Mucosa of stomach (tissue), 1 donor: ENCODE measurements around the gene FER.

Experiments
- H3K27me3 ChIP-seq: one replicate; pipeline ENCODE4 v1.7.0; 2013; ENCODE audit warnings: mild to moderate bottlenecking, low read length; ENCODE audit not compliant: control insufficient read depth, insufficient read depth
- H3K36me3 ChIP-seq: one replicate; pipeline ENCODE4 v1.7.0; 2013; ENCODE audit warnings: low read length; ENCODE audit not compliant: control insufficient read depth, insufficient read depth
- H3K4me1 ChIP-seq: one replicate; pipeline ENCODE4 v1.7.0; 2013; ENCODE audit warnings: mild to moderate bottlenecking, low read length; ENCODE audit not compliant: control insufficient read depth, insufficient read depth
- H3K4me3 ChIP-seq: one replicate; pipeline ENCODE4 v1.7.0; 2013; ENCODE audit warnings: low read length
- H3K9ac ChIP-seq: one replicate; pipeline ENCODE4 v1.7.0; 2013; ENCODE audit warnings: mild to moderate bottlenecking, low read length, moderate library complexity
- H3K9me3 ChIP-seq: one replicate; pipeline ENCODE4 v1.7.0; 2013; ENCODE audit warnings: mild to moderate bottlenecking, low read length, moderate library complexity; ENCODE audit not compliant: control insufficient read depth
- donor health status: Pancreatic carcinoma.

Gene FER

DNA sequence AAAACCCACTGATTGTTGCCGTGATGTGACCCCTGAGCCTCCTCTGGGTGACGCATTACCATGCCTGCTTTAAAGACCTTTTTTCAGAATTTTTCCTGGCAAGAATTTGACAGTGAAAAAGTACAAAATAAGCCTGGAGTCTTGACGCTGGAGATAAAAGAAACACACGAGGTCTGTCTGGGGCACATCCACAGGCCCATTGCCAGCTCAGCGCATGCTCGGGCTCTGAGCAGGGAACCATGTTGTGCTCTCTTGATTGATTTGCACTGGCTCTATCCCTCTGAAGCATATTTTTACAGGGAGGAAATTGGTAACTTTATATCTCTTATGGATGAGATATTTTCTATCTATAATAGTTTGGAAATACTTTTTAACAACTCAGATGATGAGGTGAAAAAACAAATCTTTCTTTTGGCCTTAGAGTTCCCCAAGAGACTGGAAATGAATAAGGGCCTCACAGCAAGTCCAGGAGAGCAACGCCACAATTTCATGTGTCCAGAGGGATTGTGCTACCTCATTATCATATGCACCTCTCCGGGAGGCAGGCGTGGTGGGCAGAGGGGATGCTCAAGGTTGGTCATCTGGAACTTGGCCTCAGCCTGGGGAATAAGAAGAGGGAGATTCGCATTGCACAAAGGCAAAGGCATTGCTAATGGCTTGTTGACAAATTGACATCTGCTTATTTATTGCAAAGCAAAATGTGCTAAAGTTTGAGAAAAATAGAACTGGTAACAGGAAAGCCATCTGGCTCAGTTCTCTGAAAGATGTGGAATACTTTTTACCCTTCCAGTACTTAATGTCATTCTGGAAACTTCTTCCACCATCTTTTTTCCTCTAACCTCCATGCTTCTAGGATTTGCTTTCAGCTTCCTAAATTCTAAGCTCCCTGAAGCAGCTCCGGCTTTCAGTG is 478.3 kb downstream of the FER start:
- H3K27me3 ChIP-seq, result no peaks in the 10 kb centered on the region
- no peak overlapping the region for H3K9ac ChIP-seq
- no peaks in the 10 kb centered on the region for H3K36me3 ChIP-seq
- no peaks in the 10 kb centered on the region for H3K4me1 ChIP-seq
- no peak overlapping the region for H3K4me3 ChIP-seq
- H3K9me3 ChIP-seq, result no peaks in the 10 kb centered on the region

DNA sequence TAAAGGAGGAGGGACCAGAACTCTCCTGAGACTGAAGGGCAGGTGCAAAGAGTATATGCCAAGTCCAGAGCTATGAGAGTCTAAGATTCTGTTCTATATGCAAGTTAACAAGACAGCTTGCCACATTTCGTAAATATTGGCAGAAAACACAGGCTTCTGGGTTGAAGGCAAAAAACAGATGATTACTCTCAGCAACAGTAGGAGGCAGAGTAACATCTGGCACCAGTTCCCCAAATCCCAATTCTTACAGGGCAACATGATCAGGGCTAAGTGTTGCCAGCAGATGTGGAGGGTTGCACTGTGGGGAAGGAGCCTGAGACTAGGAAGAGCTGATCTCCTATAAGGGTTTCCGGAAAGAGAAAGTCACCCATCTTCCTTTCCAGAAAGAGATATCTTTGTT is 482.7 kb downstream of the FER start:
- H3K27me3 ChIP-seq, result no peaks in the 10 kb centered on the region
- H3K36me3 ChIP-seq, result no peaks in the 10 kb centered on the region
- H3K9me3 ChIP-seq, result no peaks in the 10 kb centered on the region
- no peak overlapping the region for H3K4me3 ChIP-seq
- no peaks in the 10 kb centered on the region for H3K4me1 ChIP-seq
- no peak overlapping the region for H3K9ac ChIP-seq

DNA sequence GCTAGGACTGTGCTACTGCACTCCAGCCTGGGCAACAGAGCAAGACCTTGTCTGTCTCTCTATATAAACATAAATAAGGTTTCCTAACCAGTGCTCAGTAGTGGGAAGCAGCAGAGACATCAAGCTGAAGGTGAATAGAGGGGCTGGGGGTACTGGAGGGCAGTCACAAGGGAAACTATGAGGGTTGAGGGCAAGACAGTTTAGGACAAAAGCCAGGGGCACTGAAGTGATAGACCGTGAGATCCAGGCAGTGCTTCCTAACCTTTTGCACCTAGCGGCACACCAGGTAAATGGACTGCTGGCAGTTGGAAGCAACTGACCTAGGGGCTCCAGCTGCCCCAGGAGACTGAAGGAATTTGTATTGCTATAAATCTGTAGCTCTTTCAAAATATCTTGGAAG is 483.6 kb downstream of the FER start:
- Histone ChIP-seq H3K36me3 (no peaks in the 10 kb centered on the region), H3K4me1 (no peaks in the 10 kb centered on the region)

DNA sequence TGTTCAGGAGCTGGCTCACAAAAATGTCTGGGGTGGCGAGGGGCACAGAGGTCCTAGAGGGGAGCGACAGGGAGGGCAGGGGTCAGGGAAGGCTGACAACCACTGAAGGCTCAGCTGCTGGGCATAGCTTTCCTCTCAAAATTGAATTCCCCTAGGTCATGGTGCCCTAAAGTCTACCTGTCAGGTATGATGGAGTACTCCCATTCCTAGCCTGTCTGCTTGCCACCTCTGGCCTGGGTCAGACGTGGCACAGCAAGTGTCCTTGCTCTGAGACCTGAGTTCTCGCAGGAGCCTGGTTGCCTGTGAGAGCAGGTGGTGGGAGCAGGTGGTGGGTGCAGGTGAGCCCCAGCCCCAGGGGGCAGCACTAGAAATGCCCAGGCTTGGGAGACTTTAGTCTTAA is 486.7 kb downstream of the FER start:
- H3K4me3 ChIP-seq, result no peak overlapping the region
- no peak overlapping the region for H3K9ac ChIP-seq
- H3K4me1 ChIP-seq, result no peaks in the 10 kb centered on the region
- no peaks in the 10 kb centered on the region for H3K36me3 ChIP-seq
- no peaks in the 10 kb centered on the region for H3K27me3 ChIP-seq
- no peaks in the 10 kb centered on the region for H3K9me3 ChIP-seq

More for the DNA sequence above, 483.6 kb downstream of the FER start:
- no peak overlapping the region for H3K4me3 ChIP-seq
- H3K9me3 ChIP-seq, result no peaks in the 10 kb centered on the region
- H3K9ac ChIP-seq, result no peak overlapping the region
- no peaks in the 10 kb centered on the region for H3K27me3 ChIP-seq

DNA sequence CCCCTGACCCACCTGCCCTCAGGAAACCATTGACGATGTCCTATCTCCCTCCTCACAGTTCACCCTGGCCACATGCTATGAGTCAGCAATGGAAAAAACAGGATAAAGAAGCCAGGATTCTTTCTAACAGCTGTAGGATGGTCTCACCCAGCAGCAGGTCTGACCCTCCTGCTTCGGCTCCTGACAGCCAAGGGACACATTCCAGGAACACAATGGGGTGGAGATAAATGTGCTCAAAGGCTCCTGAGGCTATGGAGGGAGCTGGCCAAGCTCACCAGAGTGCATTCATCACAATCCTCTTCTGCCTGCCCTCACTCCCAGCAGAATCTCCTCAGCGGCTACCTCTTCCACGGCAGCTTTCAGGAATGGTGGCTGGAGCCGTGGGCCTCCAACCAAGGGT is 491.8 kb downstream of the FER start:
- no peak overlapping the region for H3K4me3 ChIP-seq
- no peaks in the 10 kb centered on the region for H3K9me3 ChIP-seq
- no peaks in the 10 kb centered on the region for H3K36me3 ChIP-seq
- no peak overlapping the region for H3K9ac ChIP-seq
- H3K4me1 ChIP-seq, result no peaks in the 10 kb centered on the region
- H3K27me3 ChIP-seq, result no peaks in the 10 kb centered on the region

DNA sequence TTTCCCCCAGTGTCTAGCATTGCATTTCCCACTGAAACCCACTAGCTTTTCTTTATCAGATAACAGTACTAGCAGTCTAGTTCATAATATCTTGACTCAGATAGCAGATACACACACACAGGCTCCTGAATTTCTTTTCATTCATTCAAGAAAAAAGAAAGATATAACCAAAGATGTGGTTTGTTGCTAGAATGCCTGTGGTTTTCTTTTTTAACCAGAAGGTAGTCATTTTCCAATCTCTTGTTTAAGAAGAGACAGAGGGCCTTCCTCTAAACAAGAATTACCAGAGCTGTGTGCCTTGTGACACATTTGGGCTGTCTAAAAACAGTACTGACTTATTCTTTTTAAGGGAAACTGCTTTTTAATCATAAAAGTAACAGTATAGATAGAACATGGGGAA is 494.8 kb downstream of the FER start:
- Histone ChIP-seq H3K4me3 (no peak overlapping the region), H3K9ac (no peak overlapping the region), H3K9me3 (no peaks in the 10 kb centered on the region), H3K27me3 (no peaks in the 10 kb centered on the region), H3K4me1 (no peaks in the 10 kb centered on the region), H3K36me3 (no peaks in the 10 kb centered on the region)

DNA sequence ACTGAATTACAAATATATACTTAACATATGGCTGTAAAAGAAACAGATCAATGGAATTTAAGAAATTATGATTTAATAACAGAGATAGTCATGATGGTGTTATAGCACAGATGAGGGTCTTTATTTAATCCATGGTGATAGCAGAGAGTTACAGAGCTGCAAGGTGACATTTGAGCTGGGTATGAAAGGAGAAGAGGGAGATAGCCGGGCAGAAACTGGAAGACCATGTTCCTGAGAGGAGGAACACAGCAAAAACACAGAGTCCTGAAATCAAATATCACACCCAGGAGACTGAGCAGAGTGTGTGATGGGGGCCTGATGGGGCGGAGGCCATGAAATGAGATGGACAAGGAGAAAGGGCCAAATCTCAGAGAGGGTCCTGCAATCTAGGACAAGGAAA is 498.7 kb downstream of the FER start:
- H3K9me3 ChIP-seq, result no peaks in the 10 kb centered on the region
- H3K4me3 ChIP-seq, result no peak overlapping the region
- H3K4me1 ChIP-seq, result no peaks in the 10 kb centered on the region
- H3K9ac ChIP-seq, result no peak overlapping the region
- H3K36me3 ChIP-seq, result no peaks in the 10 kb centered on the region
- H3K27me3 ChIP-seq, result no peaks in the 10 kb centered on the region
